ENCODE data around the gene PROSER2. TPM values are rescaled to one million over a fixed set of nuclear protein-coding genes. Genes with fewer than 3 reads are reported as not detected.

The PROSER2 gene
- total RNA-seq, 4 donors from 2014 or later, result 2.5 to 5.9 (median 3.7) TPM

DNA sequence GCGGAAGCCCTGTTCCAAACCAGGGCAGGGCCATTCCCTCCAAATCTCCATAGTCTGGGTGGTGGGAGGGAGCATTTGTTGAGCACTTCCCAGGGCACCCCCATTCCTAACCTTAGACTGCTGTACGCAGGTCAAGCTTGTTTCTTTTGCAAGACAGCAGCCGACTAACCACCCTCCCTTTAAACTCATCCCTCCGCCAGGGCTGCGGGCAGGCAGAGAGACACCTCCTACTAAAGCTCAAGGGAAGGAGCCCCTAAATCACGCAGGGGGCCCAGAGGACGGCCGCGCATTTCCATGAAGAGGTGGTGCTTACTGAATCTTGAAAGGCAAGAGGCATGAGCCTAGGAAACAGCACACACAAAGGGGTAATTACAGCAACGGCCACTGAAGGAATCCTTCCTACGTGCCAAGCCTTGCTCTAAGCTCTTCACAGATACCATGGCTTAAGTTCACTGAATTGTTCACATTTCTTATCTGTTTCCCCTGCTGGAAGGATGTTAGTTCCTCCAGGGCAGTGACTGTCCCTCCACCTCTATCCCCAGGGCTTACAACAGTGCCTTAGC lies 90.0 kb downstream of the PROSER2 start:
- Histone ChIP-seq H3K9me3 (no peaks in the 10 kb centered on the region), H3K4me3 (no peak overlapping the region), H3K27me3 (no peaks in the 10 kb centered on the region), H3K4me1 (no peaks in the 10 kb centered on the region), H3K27ac (replicated peaks in 1 of 4) (no peak overlapping the region), H3K36me3 (no peaks in the 10 kb centered on the region)
- intact Hi-C loops (cut with DNase I), result no loop called here
- TF ChIP-seq EP300 (IDR thresholded peaks at IDR 0.05), result no peak
- no peak for DNase-seq (ENCODE audit: extremely low spot score)
- WGBS, result 34% methylated on average over 10 of the region's 11 CpGs

DNA sequence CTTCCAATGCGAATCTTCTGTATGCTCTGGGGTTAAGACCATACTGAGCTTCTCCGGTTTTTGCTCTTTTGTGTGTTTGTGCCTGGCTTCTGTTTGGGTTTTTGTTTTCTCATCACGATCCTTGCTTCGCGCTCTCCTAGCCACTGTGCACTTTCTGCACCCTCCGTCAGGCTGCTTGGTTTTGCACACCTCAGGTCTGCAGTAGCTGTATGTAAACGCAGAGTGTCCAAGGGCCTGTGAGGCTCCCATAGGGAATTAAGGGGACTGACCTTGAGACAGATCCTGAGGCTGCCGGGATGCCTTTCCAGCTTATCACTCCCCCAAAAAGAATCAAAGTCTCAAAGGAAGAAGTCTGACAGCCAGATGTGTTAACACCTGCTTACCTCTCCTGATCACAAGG lies 95.2 kb downstream of the PROSER2 start:
- WGBS, result 76% methylated on average over 8 of the region's 8 CpGs
- no peak for DNase-seq (ENCODE audit: extremely low spot score)

DNA sequence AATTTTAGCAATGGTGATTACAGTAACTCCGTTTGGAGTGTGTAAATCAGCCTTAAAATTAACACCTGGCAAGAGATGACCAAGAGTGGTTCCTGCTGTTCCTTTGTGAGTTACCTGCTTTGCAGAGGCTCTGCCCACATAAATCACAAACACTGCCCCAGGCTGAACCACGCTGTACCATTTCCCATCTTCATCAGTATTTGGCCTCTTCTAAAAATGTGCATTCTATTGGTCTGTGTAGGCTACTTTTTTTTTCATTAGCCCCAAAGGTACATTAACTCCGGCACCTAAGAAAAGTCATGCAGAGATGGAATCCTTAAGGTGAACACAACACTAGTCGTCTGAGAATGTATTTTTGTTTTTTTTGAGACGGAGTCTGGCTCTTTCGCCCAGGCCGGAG lies 96.1 kb downstream of the PROSER2 start:
- DNase-seq (ENCODE audit: extremely low spot score), result no peak
- peaks cover 23 to 51% (median 40%) of the 10 kb centered on the region in 4 donors for H3K36me3 ChIP-seq
- no peaks in the 10 kb centered on the region for H3K27me3 ChIP-seq
- no peak for TF ChIP-seq EP300 (IDR thresholded peaks at IDR 0.05)
- no peak for TF ChIP-seq POLR2AphosphoS5 (IDR thresholded peaks at IDR 0.05)
- TF ChIP-seq POLR2A (IDR thresholded peaks at IDR 0.05; ENCODE audit: low read depth), result no peak
- TF ChIP-seq CTCF (IDR thresholded peaks at IDR 0.05), result no peak
- H3K27ac ChIP-seq (replicated peaks in 1 of 4), result no peak overlapping the region
- no peaks in the 10 kb centered on the region for H3K4me1 ChIP-seq
- intact Hi-C loops (cut with DNase I), result no loop called here
- H3K4me3 ChIP-seq, result no peak overlapping the region
- no peaks in the 10 kb centered on the region for H3K9me3 ChIP-seq
- 90% methylated on average over 7 of the region's 7 CpGs for WGBS

More for the DNA sequence above, 95.2 kb downstream of the PROSER2 start:
- H3K9me3 ChIP-seq, result no peaks in the 10 kb centered on the region
- H3K36me3 ChIP-seq, result peaks cover 23 to 42% (median 36%) of the 10 kb centered on the region in 4 donors
- H3K4me3 ChIP-seq, result no peak overlapping the region
- intact Hi-C loops (cut with DNase I), result no loop called here
- no peaks in the 10 kb centered on the region for H3K4me1 ChIP-seq
- no peaks in the 10 kb centered on the region for H3K27me3 ChIP-seq
- no peak for TF ChIP-seq EP300 (IDR thresholded peaks at IDR 0.05)
- TF ChIP-seq POLR2A (IDR thresholded peaks at IDR 0.05; ENCODE audit: low read depth), result no peak
- TF ChIP-seq POLR2AphosphoS5 (IDR thresholded peaks at IDR 0.05), result no peak
- TF ChIP-seq CTCF (IDR thresholded peaks at IDR 0.05), result no peak
- no peak overlapping the region for H3K27ac ChIP-seq (replicated peaks in 1 of 4)

Other genes starting within 250 kb of the PROSER2 start
- gene USP6NL, start 211.7 kb upstream of the PROSER2 start, total RNA-seq, result 10 to 100 TPM; 10.4 to 14.9 (median 13.2) TPM
- gene ECHDC3, start 81.0 kb upstream of the PROSER2 start, total RNA-seq, result 10 to 100 TPM in 3 of 4 donors, 1 to 10 TPM in 1; 7.9 to 30.6 (median 19.7) TPM
- gene UPF2, start 219.5 kb downstream of the PROSER2 start, total RNA-seq, result 10 to 100 TPM; 26.0 to 38.6 (median 28.0) TPM
- gene DHTKD1, start 245.6 kb downstream of the PROSER2 start, total RNA-seq, result 10 to 100 TPM; 19.2 to 44.4 (median 24.2) TPM

Data from esophagus muscularis mucosa (tissue), 4 donors.